C4-2B (cell line): ENCODE measurements around the gene AFDN.
A peak's percentile ranks its signal among the peaks of the same experiment; 100 is the strongest.

Experiments used
- H3K27ac ChIP-seq: fragments of 450-650 bp; 2 replicates; pipeline ENCODE4 v1.5.1; 2017
- CTCF ChIP-seq: fragments of 450-650 bp; conservative IDR thresholded peaks from 2 replicates; pipeline ENCODE4 v1.5.1; 2017; ENCODE audit warnings: mild to moderate bottlenecking
- ZFX ChIP-seq: fragments of 450-650 bp; IDR thresholded peaks from 2 replicates; pipeline ENCODE4 v1.6.1; 2017

The AFDN gene

DNA sequence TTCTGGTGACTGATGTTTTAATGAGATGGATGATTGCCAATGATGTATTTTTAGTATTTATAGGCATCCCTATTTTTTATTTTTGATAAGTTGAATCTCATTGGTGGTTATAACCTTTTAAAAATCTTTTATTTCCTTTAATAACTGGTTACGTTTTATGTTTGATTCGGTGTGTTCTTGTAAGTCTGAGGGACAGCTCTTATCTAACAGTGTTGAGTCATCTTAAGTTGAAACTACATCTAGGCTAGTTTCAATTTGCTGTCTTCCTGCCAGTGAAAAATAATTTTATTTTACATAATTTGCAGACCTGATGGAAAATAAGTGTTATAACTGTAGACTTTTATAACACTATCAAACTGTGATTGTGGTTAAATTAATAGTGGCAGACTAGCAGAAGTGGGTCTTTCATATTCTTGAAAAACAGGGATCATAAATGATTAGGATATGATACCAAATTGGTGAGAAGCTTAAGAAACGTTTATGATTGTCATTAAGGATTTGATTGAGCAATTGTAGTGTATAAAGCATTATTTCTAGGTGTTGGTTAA, 4.6 kb downstream of the AFDN start:
- no peak overlapping the region for H3K27ac ChIP-seq
- TF ChIP-seq ZFX = no peak
- TF ChIP-seq CTCF = no peak

GRCh38 chr6:167832497-167833395, 6.0 kb downstream of the AFDN start:
- peak overlapping the region; percentile 34; the same call in 1 of the 2 replicates for H3K27ac ChIP-seq
- no peak for TF ChIP-seq CTCF
- TF ChIP-seq ZFX = no peak

- H3K27ac ChIP-seq = peak overlapping the region; percentile 34; the same call in 1 of the 2 replicates
- TF ChIP-seq CTCF (no peak), ZFX (no peak)
Observed at GRCh38 chr6:167833396-167833763, 6.7 kb downstream of the AFDN start.

DNA sequence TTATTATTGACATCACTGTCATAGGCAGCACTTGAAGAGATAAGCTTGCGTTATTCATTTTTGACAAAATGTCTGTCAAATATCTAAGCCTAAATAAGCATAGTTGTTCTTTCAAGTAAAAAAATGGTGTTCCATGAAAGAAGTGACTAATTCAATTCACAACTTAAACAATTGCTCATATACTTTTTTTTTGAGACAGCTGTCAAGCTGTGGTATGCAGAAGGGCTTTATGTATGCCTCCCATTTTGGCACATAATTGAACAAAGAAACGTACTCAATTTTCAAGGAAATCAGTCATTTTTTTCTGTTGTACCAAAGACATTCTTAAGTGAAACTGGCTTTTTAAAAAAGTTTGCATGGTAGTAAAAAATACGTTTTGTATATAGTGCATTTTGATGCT, 8.5 kb downstream of the AFDN start:
- no peak for TF ChIP-seq CTCF
- no peak for TF ChIP-seq ZFX
- H3K27ac ChIP-seq = no peak overlapping the region

DNA sequence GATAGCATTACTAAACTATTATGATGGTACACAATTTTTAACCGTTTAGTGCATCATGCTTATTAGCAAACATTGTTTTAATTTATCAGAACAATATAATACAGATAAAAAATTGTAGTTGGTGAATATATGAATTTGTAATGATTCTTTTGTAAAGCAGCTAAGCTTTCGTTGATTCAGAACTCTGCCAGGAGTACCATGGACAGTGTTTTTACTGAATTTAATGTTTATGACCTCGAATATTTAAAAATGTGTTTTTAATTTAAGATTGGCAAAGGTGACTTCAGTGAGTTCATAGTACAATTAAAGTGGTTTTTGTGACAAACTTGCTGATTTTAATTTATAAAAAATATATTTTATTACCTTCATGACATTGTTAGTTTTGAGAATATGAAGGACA, 10.0 kb downstream of the AFDN start:
- H3K27ac ChIP-seq = no peak overlapping the region
- TF ChIP-seq CTCF = no peak

DNA sequence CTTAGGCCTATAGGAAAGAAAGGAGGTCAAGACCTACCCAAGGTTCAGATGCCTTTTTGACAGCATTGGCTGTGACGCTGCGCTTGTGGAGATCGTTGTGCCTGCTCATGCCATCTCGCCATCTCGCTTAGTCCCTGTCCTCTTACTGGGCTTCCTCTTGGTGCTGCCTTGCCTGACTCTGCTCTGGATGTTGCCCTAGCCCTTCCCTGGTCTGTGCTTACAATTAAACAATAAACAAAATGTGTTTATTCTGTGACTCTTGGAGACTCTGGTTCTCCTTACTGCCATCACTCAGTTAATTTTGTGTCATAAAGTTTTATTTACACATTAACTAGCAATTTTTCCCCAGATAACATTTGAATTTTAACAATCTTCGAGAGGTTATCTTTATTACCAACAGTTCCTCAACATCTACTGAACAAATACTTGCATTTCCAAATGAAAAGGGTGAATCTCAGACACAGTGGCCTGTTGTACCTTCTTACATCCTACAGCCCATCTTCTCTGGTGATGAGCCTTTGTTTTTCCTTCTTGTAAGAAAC, 11.6 kb downstream of the AFDN start:
- no peak overlapping the region for H3K27ac ChIP-seq
- TF ChIP-seq ZFX (no peak), CTCF (no peak)

DNA sequence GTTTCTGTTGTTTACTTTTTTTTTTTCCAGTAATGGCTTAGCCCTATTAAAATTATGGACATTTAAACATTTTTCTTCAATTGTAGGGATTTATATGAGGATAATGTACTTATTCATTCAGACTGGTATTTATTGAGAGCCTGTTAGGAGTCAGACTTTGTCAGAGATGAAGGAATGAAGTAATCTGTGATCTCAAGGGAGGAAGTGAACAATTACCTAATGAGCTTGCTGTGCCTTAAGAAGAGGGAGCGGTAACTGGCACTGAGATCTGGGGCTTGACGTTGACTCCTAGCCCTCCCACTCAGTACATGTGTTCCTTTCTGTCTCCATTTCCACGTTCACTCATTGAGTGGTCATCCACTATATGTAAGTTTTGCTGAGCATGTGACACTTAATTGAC, 12.6 kb downstream of the AFDN start:
- TF ChIP-seq ZFX (no peak), CTCF (no peak)
- H3K27ac ChIP-seq = no peak overlapping the region
